Stomach smooth muscle (tissue), 2 donors: Measurements from ENCODE around the gene GRID1.

ENCODE experiments used
- H3K27ac ChIP-seq: one replicate; pipeline ENCODE4 v1.7.0; 2013; ENCODE audit warnings: mild to moderate bottlenecking, low read length, inconsistent platforms
- H3K27me3 ChIP-seq, 2 donors: one replicate each; pipeline ENCODE4 v1.7.0; 2013; ENCODE audit warnings: low read length in 2 of 2; ENCODE audit not compliant: insufficient read depth in 2 of 2, control insufficient read depth in 1 of 2
- H3K36me3 ChIP-seq, 2 donors: one replicate each; pipeline ENCODE4 v1.7.0; 2013; ENCODE audit warnings: low read length in 2 of 2; ENCODE audit not compliant: control insufficient read depth in 2 of 2, insufficient read depth in 2 of 2
- H3K4me1 ChIP-seq: one replicate; pipeline ENCODE4 v1.7.0; 2013; ENCODE audit warnings: low read length; ENCODE audit not compliant: control insufficient read depth, insufficient read depth
- H3K4me3 ChIP-seq, 2 donors: one replicate each; pipeline ENCODE4 v1.7.0; 2013; ENCODE audit warnings: low read length in 2 of 2
- H3K9ac ChIP-seq, 2 donors: one replicate each; pipeline ENCODE4 v1.7.0; 2013; ENCODE audit warnings: low read length in 2 of 2, mild to moderate bottlenecking in 1 of 2
- H3K9me3 ChIP-seq, 2 donors: one replicate each; pipeline ENCODE4 v1.7.0; 2013; ENCODE audit warnings: low read length in 2 of 2; ENCODE audit not compliant: control insufficient read depth in 2 of 2
- donor health status: healthy.
- donor health status: Pancreatic carcinoma.

Gene GRID1

DNA sequence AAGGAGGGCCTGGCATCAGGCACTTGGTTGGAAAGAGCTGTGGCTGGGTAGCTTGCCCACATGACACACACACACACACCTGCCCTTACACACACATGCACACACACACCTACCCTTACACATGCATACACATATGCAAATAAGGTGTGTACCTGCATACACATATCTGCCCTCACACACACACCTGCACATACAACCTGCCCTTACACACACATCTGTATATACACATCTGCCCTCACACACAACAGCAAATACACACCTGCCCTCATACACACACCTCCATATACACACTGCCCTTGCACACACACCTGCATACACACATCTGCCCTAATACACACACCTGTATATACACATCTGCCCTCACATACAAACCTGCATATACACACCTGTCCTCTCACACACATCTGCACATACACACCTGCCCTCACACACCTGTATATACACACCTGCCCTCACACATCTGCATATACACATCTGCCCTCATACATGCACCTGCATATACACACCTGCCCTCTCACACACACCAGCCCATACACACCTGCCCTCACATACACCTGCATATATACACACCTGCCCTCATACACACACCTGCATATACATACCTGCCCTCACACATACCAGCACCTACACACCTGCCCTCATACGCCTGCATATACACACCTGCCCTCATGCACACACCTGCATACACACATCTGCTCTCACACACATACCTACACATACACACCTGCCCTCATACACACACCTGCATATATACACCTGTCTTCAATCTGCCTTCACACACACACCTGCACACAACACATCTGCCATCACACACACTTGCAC is 82.9 kb downstream of the GRID1 start:
- Histone ChIP-seq H3K9ac (no peak overlapping the region), H3K4me1 (no peaks in the 10 kb centered on the region), H3K36me3 (no peaks in the 10 kb centered on the region), H3K9me3 (peaks cover 8 to 15% of the 10 kb centered on the region in 2 donors), H3K27ac (no peak overlapping the region), H3K4me3 (no peak overlapping the region), H3K27me3 (no peaks in the 10 kb centered on the region)

DNA sequence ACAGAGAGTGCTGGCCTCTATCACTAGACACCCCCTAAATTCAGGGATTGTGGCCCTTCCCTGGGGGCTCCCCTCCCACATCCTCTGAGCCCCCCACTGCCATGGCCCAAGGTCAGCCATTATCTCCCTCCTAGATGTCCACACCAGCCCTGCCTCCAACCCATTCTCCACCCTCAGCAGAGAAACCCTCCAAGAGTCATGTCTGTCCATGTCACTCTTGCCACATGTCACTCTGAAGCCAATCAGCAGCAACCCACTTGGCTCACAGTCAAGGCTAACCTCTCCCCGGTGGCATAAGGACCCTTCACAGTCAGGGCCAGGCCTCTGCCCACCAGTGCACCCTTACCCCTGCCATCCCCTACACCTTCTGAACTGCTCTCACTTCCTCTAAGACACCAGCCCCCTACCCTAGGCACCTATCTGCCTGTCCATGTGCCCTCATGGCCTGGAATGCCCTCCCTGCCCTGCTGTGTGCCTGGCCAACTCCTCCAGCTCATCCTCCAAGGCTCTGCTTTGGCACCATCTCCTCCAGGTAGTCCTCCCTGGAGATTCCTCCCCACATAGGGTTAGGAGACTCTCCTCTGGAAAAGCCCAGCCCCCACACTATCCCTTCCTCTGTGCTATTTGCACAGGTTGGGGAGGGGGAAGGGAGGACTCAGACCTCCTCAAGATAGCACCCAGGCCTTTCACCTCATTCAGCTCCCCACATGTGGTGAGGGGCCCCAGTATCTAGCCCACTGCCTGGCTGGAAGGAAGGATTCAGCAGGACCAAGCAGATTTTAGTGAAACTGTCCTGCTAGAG is 83.7 kb downstream of the GRID1 start:
- Histone ChIP-seq H3K27ac (no peak overlapping the region), H3K27me3 (no peaks in the 10 kb centered on the region), H3K4me1 (no peaks in the 10 kb centered on the region)

DNA sequence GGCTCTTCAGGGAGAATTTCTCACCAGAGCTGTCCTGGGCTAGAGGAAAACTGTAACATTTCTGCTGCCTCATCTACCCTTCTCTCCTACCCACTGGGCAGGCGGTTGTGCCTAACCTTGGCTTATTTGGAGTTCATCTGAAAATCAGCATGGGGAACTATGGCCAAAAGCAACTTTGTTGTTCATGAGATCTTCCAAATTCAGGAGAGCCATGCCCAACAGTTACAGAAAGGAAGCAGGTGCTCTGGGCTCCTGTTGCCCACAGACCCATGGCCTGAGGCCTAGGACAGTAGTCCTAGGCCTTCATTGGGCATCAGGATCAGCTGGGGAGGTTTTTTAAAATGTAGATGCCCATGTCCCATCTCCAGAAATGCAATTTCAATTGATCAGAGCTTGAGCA is 85.2 kb downstream of the GRID1 start:
- H3K36me3 ChIP-seq: no peaks in the 10 kb centered on the region

More for the DNA sequence above, 83.7 kb downstream of the GRID1 start:
- H3K36me3 ChIP-seq: no peaks in the 10 kb centered on the region
- no peak overlapping the region for H3K4me3 ChIP-seq
- H3K9ac ChIP-seq: no peak overlapping the region
- peaks cover 8 to 15% of the 10 kb centered on the region in 2 donors for H3K9me3 ChIP-seq

DNA sequence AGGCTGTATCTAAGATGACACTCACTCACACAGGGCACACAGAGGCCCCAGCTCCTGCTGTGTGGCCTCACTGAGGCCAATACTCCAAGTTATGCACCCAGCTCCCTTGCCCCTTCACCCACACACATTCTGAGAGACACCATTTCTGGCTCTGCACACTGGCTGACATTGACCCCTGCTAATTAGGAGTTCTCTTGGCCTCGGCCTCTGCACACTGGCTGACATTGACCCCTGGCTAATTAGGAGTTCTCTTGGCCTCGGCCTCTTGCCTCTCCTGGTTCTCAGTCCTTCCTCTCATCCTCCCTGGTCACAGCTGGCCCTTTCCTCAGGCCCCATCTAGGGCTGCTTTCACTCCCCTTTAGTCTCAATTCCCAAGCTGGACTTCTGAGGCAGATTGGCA is 97.3 kb downstream of the GRID1 start:
- no peak overlapping the region for H3K4me3 ChIP-seq
- peaks cover 0 to 3% of the 10 kb centered on the region in 2 donors for H3K27me3 ChIP-seq
- no peaks in the 10 kb centered on the region for H3K4me1 ChIP-seq
- no peaks in the 10 kb centered on the region for H3K36me3 ChIP-seq
- no peak overlapping the region for H3K9ac ChIP-seq
- H3K27ac ChIP-seq: no peak overlapping the region
- H3K9me3 ChIP-seq: peaks cover 0 to 2% of the 10 kb centered on the region in 2 donors

More for the DNA sequence above, 85.2 kb downstream of the GRID1 start:
- Histone ChIP-seq H3K4me1 (no peaks in the 10 kb centered on the region), H3K4me3 (no peak overlapping the region), H3K27me3 (no peaks in the 10 kb centered on the region), H3K27ac (no peak overlapping the region), H3K9ac (no peak overlapping the region), H3K9me3 (peaks cover 8 to 21% of the 10 kb centered on the region in 2 donors)

DNA sequence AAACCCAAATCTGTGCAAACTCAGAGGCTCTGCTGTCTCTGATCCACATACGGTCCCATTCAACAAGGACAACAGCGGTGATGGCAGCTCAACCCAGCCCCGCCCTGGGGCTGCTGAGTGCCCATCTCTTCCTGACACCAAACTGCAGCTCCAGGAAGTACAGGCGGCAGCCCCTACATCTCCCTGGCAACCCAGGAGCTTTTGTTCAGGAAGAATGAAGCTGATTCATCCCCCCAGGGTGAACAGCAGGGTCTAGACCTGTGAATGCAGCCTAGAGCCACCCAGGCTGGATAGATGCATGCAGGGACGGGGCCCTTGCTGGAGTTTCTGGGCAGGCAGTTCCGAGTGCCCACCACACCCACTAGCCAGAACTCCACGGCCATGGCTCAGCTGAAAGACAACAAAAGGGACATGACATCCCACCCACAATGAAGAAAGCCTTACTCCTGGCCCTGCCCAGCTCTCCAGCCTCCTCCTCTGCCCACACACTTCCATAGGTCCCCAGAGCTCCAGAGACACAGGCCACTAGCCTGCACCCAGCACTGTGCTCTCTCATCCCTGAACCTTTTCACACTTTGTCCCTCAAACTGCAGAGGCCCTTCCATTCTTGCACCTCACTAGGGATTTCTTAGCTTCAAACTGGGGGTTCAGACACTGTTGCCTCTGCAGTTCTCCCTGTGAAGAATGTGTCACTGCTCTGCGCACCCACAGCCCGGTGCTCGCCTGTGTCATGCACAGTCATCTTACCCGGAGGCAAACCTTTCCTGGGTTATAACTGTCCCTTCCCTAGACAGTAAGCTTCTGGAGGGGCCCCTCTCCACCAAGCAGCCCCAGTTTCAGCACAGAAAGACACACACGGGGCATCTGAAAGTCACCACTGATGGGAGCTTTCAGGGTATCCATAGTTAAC is 99.1 kb downstream of the GRID1 start:
- no peak overlapping the region for H3K9ac ChIP-seq
- peaks cover 3% of the 10 kb centered on the region for H3K4me1 ChIP-seq
- H3K36me3 ChIP-seq: no peaks in the 10 kb centered on the region
- peaks cover 0 to 2% of the 10 kb centered on the region in 2 donors for H3K9me3 ChIP-seq
- H3K27ac ChIP-seq: no peak overlapping the region
- no peak overlapping the region for H3K4me3 ChIP-seq
- H3K27me3 ChIP-seq: peaks cover 2 to 3% of the 10 kb centered on the region in 2 donors

DNA sequence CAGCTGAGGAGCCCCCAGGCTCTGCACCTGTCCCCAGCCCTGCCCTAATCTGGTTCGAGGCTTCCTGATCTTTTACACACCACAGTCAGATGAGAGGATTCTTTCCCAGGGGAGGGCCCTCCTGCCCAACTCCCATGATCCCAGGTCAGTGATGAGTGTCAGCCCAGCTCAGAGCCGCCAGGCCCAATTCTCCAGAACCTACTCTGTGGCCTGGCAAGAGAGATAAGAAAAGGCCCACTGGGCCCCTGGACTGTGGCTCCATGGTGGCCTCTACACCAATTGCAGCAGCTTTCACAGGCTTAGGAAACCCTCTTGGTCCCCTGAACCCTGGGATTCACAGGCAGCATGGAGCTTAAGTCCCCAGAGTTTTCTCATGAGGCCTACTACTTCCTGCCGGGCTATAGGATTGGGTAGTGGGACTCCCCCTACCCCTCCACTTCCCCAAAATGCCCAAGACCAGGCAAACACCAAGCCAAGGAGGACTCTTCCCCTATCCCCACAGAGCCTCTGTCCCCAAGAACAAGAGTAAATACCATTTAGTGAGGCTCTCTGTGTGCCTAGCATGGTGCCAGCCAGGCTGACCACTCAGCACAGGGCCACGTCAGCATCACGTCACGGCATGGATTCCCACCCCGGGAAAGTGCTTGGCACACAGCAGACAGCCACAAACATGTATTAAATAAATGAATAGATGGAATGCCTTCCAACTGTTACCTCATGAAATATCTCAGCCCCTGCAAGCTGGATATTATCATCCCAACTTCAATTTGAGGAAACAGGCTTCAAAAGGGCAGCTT is 100.0 kb downstream of the GRID1 start:
- H3K36me3 ChIP-seq: no peaks in the 10 kb centered on the region
- peaks cover 3% of the 10 kb centered on the region for H3K4me1 ChIP-seq
- peaks cover 0 to 2% of the 10 kb centered on the region in 2 donors for H3K9me3 ChIP-seq
- H3K27me3 ChIP-seq: peaks cover 2 to 4% of the 10 kb centered on the region in 2 donors
- no peak overlapping the region for H3K9ac ChIP-seq
- no peak overlapping the region for H3K27ac ChIP-seq
- H3K4me3 ChIP-seq: no peak overlapping the region

DNA sequence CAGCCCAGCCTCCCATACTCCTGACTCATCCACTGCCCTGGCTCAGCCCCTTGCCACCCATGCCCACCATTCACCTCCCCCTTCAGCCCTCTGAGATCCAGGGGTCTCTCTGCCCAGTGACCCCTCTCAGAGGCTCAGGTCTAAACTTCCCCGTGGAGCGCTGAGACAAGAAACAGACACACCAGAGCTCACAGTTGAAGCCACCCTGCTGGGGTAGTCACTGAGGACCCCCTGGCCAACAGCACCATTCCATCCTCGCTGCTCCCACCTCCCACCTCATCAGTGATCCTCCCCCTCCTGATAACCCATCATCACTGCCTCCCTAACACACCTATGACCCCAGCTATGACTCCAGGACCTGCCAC is 100.7 kb downstream of the GRID1 start:
- Histone ChIP-seq H3K27me3 (peaks cover 2 to 4% of the 10 kb centered on the region in 2 donors), H3K27ac (no peak overlapping the region), H3K9ac (no peak overlapping the region)

DNA sequence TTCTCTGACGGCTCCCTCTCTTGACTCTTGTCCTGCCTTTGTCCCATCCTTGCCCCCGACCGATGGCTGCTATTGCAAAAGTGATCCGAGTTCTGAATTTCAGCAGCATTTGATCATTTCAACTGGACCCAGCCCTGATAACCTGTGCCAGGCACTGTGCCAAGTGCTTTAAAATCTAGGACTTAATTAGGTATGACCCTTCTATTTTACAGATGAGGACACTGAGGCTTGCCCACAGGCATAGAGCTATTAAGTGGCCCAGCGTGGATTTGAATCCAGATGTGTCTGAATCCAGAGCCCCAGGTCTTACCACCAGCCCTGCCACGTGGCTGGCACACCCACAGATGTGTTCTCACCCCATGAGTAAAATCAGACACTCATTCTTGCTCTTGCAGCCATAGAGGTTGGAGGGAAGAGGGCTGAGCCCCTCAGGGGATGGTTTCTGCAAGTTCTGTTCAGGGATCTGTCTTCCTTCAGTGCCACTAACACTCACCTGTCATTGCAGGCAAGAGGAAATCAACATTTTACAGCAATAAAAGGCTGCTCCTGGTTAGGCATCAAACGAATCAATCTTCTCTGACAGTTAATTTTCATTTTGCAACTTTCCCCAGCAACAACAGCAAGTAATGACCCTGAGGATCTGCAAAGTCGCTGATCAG is 101.2 kb downstream of the GRID1 start:
- Histone ChIP-seq H3K9ac (no peak overlapping the region), H3K27ac (no peak overlapping the region), H3K4me1 (peaks cover 3% of the 10 kb centered on the region)

More for the DNA sequence above, 100.7 kb downstream of the GRID1 start:
- Histone ChIP-seq H3K4me1 (peaks cover 3% of the 10 kb centered on the region), H3K36me3 (no peaks in the 10 kb centered on the region), H3K4me3 (no peak overlapping the region), H3K9me3 (no peaks in the 10 kb centered on the region)

DNA sequence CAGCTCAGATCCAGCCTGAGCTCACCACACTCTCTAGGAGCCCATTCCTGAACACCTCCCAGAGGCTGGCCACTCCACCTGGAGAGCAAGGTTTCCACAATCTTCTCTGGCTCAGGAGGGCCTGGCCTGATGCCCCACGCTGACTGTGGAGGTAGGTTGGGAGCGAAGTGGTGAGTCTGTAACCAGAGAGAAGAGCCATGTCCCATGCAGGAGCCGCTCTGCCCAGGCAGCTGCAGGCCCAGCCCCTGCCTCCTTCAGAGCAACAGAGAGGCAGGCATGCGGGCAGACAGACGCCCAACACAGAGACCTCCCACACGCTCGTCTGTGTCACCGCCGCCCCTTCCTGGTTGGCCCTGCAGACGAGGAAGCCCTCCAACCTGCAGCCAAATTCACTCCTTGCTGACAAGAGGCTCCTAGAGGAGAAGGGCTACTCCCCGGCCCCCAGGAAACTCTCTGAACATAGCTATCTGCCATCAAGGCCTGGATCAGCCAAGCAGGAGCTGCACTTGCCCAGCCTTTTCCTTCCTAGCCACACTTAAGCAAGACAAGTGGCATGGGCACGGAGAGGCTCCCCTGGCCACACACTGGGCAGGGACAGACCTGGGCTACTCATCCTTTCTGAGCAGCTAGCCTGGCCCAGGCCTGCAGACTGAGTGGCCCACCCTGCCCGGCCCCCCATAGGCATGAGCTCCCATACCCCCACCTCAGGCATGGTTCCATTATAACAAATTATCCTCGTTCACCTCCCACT is 101.9 kb downstream of the GRID1 start:
- Histone ChIP-seq H3K4me3 (no peak overlapping the region), H3K9ac (no peak overlapping the region), H3K27me3 (peaks cover 2 to 4% of the 10 kb centered on the region in 2 donors), H3K9me3 (no peaks in the 10 kb centered on the region), H3K27ac (no peak overlapping the region), H3K36me3 (no peaks in the 10 kb centered on the region), H3K4me1 (peaks cover 3% of the 10 kb centered on the region)

More for the DNA sequence above, 101.2 kb downstream of the GRID1 start:
- Histone ChIP-seq H3K36me3 (no peaks in the 10 kb centered on the region), H3K27me3 (peaks cover 2 to 4% of the 10 kb centered on the region in 2 donors), H3K9me3 (no peaks in the 10 kb centered on the region), H3K4me3 (no peak overlapping the region)
